AG20443 (cell line): ENCODE measurements around the gene TACC2.
A peak's percentile ranks its signal among the peaks of the same experiment; 100 is the strongest.
"Not testable (repeated sequence)": the region's sequence is repeated elsewhere in the genome, so short reads cannot be mapped to it uniquely, and the experiment has no call there.

Experiments
- DNase-seq: peaks from one replicate; pipeline ENCODE4 v3.0.0; 2012; ENCODE audit warnings: low spot score, mixed read lengths

TACC2 gene

GRCh38 chr10:122089311-122090017 is 100.5 kb downstream of the TACC2 start:
- no peak for DNase-seq

- no peak for DNase-seq
Measured at GRCh38 chr10:122091722-122092121, 102.8 kb downstream of the TACC2 start.

- DNase-seq, result no peak
Measured at GRCh38 chr10:122093076-122093475, 104.1 kb downstream of the TACC2 start.

- not testable (repeated sequence) for DNase-seq
Measured at GRCh38 chr10:122096181-122096580, 107.2 kb downstream of the TACC2 start.

GRCh38 chr10:122096705-122097104 is 107.7 kb downstream of the TACC2 start:
- no peak for DNase-seq

- DNase-seq, result no peak
Measured at GRCh38 chr10:122097935-122098334, 109.0 kb downstream of the TACC2 start.

GRCh38 chr10:122098924-122099323 is 110.0 kb downstream of the TACC2 start:
- DNase-seq, result no peak

- DNase-seq, result no peak
Measured at GRCh38 chr10:122099562-122099961, 110.6 kb downstream of the TACC2 start.

GRCh38 chr10:122102146-122102868 is 113.3 kb downstream of the TACC2 start:
- no peak for DNase-seq

GRCh38 chr10:122102869-122103525 is 114.0 kb downstream of the TACC2 start:
- peak; percentile 46 for DNase-seq

GRCh38 chr10:122103592-122103991 is 114.6 kb downstream of the TACC2 start:
- no peak for DNase-seq

- DNase-seq, result not testable (repeated sequence)
Measured at GRCh38 chr10:122108786-122109185, 119.8 kb downstream of the TACC2 start.

GRCh38 chr10:122112021-122112616 is 123.2 kb downstream of the TACC2 start:
- DNase-seq, result no peak

- peak; percentile 96 for DNase-seq
Measured at GRCh38 chr10:122112625-122113160, 123.7 kb downstream of the TACC2 start.

GRCh38 chr10:122113161-122113944 is 124.4 kb downstream of the TACC2 start:
- DNase-seq, result peak; percentile 89

- no peak for DNase-seq
Measured at GRCh38 chr10:122113945-122114747, 125.2 kb downstream of the TACC2 start.

GRCh38 chr10:122115874-122116273 is 126.9 kb downstream of the TACC2 start:
- no peak for DNase-seq

- DNase-seq, result no peak
Measured at GRCh38 chr10:122116331-122116730, 127.4 kb downstream of the TACC2 start.

GRCh38 chr10:122117475-122117874 is 128.5 kb downstream of the TACC2 start:
- no peak for DNase-seq

- DNase-seq, result no peak
Measured at GRCh38 chr10:122120008-122120744, 131.2 kb downstream of the TACC2 start.
